HG03354 (cell line): Measurements from ENCODE around the gene FBXO9.

ENCODE experiments used
- ATAC-seq: cut with Tn5 transposase; IDR thresholded peaks from one replicate; pipeline ENCODE4 v1.9.1; 2021; ENCODE audit warnings: mild to moderate bottlenecking; ENCODE audit not compliant: unreplicated experiment, poor library complexity, severe bottlenecking

FBXO9 gene

DNA sequence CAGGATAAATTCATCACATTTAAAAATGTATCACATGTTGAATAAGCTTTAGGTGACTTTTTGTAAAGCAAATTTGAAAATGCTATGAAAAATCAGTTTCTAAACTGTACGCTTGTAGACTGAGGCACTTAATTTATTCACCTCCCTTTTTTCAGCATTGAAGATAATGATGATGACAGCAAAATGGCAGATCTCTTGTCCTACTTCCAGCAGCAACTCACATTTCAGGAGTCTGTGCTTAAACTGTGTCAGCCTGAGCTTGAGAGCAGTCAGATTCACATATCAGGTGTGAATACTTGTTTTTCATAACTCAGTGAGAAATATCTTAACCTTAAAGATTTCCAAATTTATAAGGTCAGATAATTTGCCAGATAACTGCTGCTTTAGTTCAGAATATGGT is 15.6 kb downstream of the FBXO9 start:
- no peak for ATAC-seq

DNA sequence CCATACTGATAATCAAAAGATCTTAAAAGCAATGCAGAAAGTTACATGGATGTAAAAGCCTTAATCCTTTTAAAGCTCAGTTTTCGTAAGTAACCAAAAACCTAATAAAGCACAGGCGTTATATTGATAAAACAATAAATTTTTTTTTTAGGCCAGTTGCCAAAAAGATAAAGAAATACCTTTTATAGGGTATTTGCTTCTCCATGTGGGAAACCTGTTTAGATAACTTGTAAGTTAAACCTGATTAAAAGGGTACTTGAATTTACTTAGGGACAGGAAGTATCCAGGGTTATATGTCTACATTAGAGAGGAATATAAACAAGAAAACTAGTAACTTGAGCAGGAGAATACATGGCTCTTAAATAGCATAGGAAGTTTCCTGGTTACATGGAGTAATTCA is 21.1 kb downstream of the FBXO9 start:
- ATAC-seq = no peak

GRCh38 chr6:53089948-53090347 is 24.7 kb downstream of the FBXO9 start:
- ATAC-seq = no peak

DNA sequence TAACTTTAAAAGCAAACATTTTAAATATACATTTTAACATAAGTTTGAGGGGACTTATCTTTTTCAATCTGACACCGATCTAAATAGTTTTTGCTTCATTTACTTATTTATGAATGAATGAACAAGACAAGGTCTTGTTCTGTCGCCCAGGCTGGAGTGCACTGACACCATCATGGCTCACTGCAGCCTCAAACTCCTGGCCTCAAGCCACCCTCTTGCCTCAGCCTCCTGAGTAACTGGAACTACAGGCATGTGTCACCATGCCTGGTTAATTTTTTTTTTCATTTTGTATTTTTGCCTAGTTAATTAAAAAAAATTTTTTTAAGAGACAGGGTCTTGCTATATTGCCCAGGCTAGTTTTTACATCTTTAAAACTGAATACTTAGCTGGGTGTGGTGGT is 25.4 kb downstream of the FBXO9 start:
- ATAC-seq = no peak

DNA sequence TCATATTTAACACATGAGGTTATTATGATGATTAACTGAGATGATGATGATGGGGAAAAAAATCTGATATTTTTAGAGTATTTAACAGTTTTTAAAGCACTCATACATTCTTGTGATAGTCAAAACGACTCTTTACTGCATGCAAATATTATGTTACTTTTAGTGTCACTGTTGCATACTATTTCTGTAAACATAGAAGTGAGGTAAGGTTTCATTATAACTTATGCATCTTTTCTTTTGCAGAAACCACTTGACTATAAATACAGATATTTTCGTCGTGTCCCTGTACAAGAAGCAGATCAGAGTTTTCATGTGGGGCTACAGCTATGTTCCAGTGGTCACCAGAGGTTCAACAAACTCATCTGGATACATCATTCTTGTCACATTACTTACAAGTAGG is 30.1 kb downstream of the FBXO9 start:
- no peak for ATAC-seq

DNA sequence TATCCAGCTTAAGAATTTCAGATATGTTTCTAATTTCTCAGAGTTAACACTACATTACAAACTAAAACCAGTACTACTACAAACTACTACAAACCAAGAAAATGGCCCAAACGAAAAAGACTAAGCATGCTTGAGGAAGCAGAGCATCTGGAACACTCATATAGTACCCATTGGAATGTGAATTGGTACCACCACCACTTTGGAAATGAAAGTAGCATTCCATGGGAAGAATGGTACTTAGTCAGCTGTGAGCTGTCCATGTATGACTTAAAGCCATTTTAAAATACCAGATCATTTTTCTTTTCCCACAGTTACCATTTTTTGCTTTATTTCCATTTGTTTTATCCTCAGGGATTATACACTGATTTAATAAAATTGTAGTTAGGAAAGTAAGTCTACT is 30.5 kb downstream of the FBXO9 start:
- no peak for ATAC-seq

DNA sequence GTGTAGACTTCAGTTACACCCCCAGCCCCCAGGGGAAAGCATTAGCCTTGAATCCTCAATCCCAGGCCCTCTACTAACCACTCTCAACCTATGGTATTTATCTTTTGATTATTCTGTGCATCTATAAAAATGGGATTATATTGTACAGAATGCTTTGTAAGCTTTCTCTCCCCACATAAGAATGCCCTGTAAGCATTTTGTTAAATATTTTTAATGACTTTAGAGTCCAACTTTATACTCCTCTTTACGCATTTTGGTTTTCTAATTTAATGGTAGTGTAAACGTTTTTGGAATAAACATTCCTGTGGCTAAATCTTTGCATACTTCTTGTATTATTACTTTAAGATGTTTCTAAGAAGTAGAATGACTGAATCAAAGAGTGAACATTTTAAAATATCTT is 35.4 kb downstream of the FBXO9 start:
- no peak for ATAC-seq

- no peak for ATAC-seq
These were observed 35.8 kb downstream of the FBXO9 start for GRCh38 chr6:53101006-53101405.

GRCh38 chr6:53103993-53104675 is 38.9 kb downstream of the FBXO9 start:
- ATAC-seq = no peak

- ATAC-seq = no peak
These were observed 39.7 kb downstream of the FBXO9 start for GRCh38 chr6:53104916-53105315.

DNA sequence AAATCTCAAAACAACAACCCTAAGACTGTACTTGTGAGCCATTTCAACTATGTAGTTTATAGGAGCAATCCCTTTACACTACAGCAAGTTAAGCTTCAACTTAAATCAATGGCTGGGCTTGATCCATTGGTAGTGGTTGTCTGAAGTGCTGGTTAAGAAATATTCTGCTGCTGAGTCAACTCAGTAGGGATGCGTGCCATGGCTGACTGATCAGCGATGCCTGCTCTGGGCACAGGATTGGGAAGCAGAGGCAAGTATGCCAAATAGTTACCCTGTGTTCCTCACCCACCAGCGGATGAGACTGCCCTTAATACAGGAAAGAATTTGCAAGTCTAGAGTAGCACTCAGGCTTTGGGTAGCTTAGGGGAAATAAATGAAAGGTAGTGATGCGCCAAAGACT is 41.9 kb downstream of the FBXO9 start:
- ATAC-seq = no peak

DNA sequence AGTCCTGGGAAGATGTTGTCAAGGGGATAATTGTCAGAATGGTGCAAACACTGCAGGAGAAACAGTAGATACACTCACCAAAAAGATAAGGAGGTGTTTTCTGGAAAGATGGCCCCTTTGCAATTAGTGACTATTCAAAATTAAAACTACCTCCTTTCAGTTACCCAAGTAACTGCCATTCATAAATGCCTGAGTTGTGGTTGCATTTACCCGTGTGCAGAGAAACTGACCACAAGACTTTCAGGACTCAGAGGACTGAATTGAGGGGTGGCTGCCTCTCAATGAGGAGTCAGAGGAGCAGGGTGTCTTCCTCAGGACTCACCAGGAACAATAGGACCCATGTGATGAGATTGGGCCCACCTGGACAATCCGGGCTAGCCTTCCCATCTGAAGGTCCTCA is 44.4 kb downstream of the FBXO9 start:
- ATAC-seq = peak; percentile 93

DNA sequence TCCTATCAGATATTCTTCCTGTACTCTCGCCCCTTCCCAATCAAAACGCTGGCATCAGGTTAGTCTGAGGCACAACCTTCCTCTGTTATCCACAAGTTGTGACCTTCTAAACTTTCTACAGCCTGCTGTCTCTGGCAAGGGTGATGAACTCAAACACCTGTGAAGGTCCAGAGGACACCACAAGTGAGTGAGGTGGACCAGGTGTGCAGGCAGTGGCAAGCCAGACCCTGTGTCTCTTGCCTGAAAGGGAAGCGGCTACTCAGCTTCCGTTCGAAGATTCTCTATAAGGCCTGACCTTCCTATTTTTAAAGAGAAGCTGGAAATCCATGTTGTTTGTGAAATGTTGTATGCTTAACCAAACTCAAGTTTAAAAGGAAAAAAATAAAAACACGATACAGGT is 46.7 kb downstream of the FBXO9 start:
- no peak for ATAC-seq

DNA sequence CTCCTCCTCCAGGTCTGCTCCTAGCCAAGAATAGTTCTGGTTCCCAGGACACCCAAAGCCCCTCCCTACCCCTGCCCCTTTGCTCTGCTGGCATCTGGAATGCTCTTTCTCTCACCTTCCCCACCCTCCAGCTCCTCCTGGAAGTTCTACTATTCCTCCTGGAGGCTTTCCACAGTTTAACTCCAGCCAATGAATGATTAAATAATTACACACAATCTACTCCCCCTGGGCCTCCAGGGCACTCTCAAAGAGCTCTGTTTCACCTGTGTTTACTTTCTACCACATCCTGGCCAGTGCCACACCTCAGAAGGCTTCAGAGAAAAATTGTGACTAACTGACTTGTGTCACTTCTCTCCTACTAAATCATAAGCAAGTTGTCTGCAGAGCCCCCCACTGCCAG is 47.2 kb downstream of the FBXO9 start:
- no peak for ATAC-seq

DNA sequence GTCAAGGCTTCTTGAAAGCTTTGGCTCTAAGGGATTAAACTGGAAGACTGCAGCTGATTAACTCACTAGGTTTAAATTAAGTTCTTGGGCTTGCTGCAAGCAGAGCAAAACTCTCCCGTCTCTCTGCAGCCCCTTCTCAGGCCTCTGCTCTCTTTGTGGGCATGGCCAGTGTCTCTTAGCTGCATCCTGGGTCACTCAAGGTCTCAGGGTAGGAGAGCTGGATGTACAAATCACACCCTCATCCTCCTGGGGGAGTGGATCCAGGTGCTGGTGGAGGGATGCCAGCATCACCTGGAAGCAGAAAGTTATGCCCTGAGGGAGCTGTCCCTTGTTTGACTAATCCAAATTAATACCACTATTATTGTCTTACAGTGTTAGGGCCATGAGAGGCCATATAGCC is 47.7 kb downstream of the FBXO9 start:
- ATAC-seq = no peak

DNA sequence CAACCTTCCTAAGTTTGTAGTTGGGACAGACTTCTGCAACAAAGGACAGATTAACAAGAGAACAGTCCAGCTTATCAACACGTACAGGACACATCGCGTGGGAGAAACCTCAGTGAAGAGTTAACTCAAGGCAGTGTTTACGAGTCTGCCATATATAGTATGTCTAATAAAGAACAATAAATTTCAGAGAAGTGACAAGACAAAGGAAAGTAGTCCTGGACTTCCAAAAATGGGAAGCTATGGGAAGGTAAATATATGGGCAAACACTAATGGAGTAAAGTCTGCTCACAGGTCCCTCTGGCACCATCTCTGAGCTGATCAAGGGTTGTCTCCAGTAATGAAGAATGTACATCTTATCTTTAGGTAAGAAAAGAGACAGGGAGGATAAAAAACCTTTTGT is 48.5 kb downstream of the FBXO9 start:
- ATAC-seq = no peak

DNA sequence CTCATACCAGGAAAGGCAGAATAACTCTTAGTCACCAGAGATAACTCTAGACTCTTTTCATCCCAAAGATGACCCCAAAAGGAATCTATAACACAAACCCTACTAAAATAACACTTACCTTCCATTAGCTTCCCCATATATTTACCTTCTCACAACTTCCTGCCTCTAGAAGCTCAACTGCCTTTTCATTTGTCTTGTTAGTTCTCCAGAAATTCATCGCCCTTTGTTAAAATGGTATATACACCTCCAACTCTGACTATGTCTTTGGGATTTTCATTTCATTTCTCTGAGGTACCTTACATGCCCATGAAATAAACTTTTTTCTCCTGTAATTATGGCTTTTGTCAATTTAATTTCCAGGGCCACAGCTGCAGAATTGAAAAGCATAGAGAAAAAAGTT is 49.9 kb downstream of the FBXO9 start:
- ATAC-seq = no peak

DNA sequence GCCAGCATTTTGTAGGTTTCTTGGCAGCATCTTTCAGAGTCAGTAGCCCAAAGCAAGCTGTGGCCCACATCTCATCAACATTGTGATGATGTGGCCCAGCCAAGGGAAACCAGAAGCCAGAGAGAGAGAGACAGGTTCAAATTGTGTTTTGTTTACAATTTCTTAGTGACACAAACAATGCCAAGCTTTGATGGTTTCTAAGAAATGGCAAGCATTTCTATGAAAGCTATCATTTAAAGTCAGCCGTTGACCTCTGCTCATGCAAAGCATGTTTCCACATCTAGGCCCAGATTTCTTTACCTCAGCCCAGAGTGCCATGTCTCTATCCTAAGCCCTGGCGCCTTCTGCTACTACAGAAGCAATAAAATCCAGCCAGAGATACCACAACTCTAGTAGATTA is 50.5 kb downstream of the FBXO9 start:
- no peak for ATAC-seq

DNA sequence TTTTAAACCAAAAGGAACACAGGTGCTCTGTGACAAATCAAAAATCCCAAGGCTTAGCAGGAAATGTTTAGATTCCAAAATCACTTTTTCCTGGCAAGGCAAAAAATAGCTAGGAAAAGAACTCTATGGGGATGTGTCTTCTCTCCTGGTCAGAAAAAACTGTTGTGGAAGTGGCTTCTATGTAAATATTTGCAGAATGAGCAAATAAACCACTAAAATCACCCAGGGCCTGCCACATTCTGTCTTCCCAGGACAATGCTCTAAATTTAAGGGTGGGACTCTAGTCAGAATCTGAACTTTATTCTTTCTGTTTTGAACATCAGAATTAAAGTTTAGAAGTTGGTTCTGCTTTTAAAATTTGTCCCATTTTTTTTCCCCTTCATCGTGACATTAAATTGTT is 54.1 kb downstream of the FBXO9 start:
- ATAC-seq = no peak

- ATAC-seq = no peak
These were observed 54.7 kb downstream of the FBXO9 start for GRCh38 chr6:53119772-53120409.

DNA sequence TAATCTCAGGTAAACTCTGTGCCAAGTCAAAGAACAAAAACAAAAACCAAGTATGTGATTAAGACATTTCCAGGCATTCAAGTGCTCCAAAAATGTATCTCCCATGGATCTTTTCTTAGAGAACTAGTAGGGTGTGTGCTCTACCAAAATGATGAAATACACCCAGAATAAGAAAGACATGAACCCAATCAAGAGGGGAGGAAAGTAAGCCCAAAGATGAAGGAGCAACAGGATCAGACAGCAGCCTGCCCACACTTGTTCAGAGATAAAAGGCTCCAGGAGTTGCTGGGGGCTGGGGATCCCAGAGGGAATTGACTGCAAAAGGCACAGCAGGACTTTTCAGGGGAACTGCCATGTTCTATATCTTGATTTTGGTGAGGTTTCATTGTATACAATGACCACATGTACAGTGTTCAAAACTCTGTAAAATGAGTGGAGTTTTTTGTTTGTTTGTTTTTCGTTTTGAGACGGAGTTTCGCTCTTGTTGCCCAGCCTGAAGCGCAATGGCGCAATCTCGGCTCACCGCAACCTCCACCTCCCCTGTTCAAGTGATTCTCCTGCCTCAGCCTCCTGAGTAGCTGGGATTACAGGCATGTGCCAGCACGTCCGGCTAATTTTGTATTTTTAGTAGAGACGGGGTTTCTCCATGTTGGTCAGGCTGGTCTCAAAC is 59.1 kb downstream of the FBXO9 start:
- ATAC-seq = no peak
